Measurements from ENCODE around the gene USP34. TPM values are rescaled to one million over a fixed set of nuclear protein-coding genes. Genes with fewer than 3 reads are reported as not detected.

USP34 gene
- total and polyA plus RNA-seq, 2 of the 8 experiments (the other 6 are each of a cell fraction or from before 2014, with no cell fraction given) = 56.7 to 91.7 TPM

- H3K9ac ChIP-seq (replicated peaks in 1 of 4; ENCODE audit: extremely low read depth in 1 of 4, low read depth in 3 of 4, low read length in 3 of 4) = no peak overlapping the region
- peaks cover 0 to 18% of the 10 kb centered on the region in 2 experiments; a peak in 2 of 4 replicates for H3K79me2 ChIP-seq (ENCODE audit: control insufficient read depth in 1 of 2, insufficient read depth in 2 of 2, low read length in 2 of 2)
- no peak overlapping the region for H3K4me3 ChIP-seq (ENCODE audit: extremely low read depth in 1 of 4, insufficient read depth in 2 of 4, low read depth in 3 of 4, low read length in 4 of 4)
- ChIA-PET CTCF (ENCODE audit: partially characterized antibody) (interaction anchor here (0.7 kb wide), 1 partner anchor 399 kb away, joined by 3 read pairs; no protein-coding TSS in a partner anchor), POLR2A (ENCODE audit: partially characterized antibody) (no interaction called here)
- H4K91ac ChIP-seq (replicated peaks; ENCODE audit: insufficient read length, low read length) = no peak overlapping the region
- no peak overlapping the region for H2AFZ ChIP-seq (ENCODE audit: low read length)
- TF ChIP-seq TBP (IDR thresholded peaks at IDR 0.05; ENCODE audit: low read depth, low read length) (no peak), SRF (IDR thresholded peaks at IDR 0.05; ENCODE audit: low read depth, low read length) (no peak), MAX (IDR thresholded peaks at IDR 0.05) (no peak), PHF8 (conservative IDR thresholded peaks at IDR 0.05; ENCODE audit: low read depth, low read length) (no peak), TAF7 (optimal IDR thresholded peaks at IDR 0.05; ENCODE audit: borderline replicate concordance, low read depth, low read length) (no peak), RAD21 (IDR thresholded peaks at IDR 0.05 in 1 of 2, conservative IDR thresholded peaks at IDR 0.05 in 1 of 2; ENCODE audit: low read depth in 2 of 2, low read length in 2 of 2) (no peak), RXRA (IDR thresholded peaks at IDR 0.05; ENCODE audit: insufficient read depth, low read depth, low read length) (no peak), EZH2 (IDR thresholded peaks at IDR 0.05; ENCODE audit: low read depth, low read length, severe bottlenecking) (no peak), POU5F1 (IDR thresholded peaks at IDR 0.05; ENCODE audit: low read depth, low read length) (no peak), KDM1A (IDR thresholded peaks at IDR 0.05; ENCODE audit: borderline replicate concordance, low read length) (no peak), ZNF274 (IDR thresholded peaks at IDR 0.05; ENCODE audit: borderline replicate concordance, extremely low read depth, low read length) (no peak)
- no peak overlapping the region for H2BK15ac ChIP-seq (ENCODE audit: low read length)
- FAIRE-seq = no peak
- no peaks in the 10 kb centered on the region for H3K23me2 ChIP-seq (ENCODE audit: low read depth, low read length)
- H3K27ac ChIP-seq (ENCODE audit: low read depth, low read length) = no peak overlapping the region
- no peak overlapping the region for H2AK5ac ChIP-seq (ENCODE audit: low read depth, low read length)
- peaks cover 2% of the 10 kb centered on the region for H3K79me1 ChIP-seq (ENCODE audit: low read depth, low read length)
- no peak overlapping the region for H2BK120ac ChIP-seq (replicated peaks; ENCODE audit: low read depth, low read length)
- H4K8ac ChIP-seq (ENCODE audit: extremely low read depth, insufficient read depth, low read length) = no peak overlapping the region
- H3K4me1 ChIP-seq (replicated peaks in 1 of 4; ENCODE audit: control insufficient read depth in 3 of 4, insufficient read depth in 4 of 4, low read length in 3 of 4) = no peaks in the 10 kb centered on the region; a peak in 1 of 7 replicates
- H3K18ac ChIP-seq (ENCODE audit: extremely low read depth, low read length) = no peak overlapping the region
- no peak overlapping the region for H3K4ac ChIP-seq (replicated peaks; ENCODE audit: insufficient read length, low read depth, low read length)
- H3K4me2 ChIP-seq (ENCODE audit: insufficient read depth in 1 of 2, low read depth in 2 of 2, low read length in 2 of 2) = no peak overlapping the region
- H3K23ac ChIP-seq (ENCODE audit: insufficient read length) = no peak overlapping the region
- no peak overlapping the region for H3K56ac ChIP-seq (replicated peaks; ENCODE audit: insufficient read length, low read depth, low read length)
- no peak overlapping the region for H2BK12ac ChIP-seq (ENCODE audit: low read depth, low read length)
- H3K14ac ChIP-seq (ENCODE audit: insufficient read length) = no peak overlapping the region
- no peak for DNase-seq (ENCODE audit: low read depth in 1 of 2, low spot score in 2 of 2)
- H4K20me1 ChIP-seq (replicated peaks in 1 of 2; ENCODE audit: control insufficient read depth in 1 of 2, insufficient read depth in 2 of 2, low read length in 2 of 2) = peaks cover 0 to 2% of the 10 kb centered on the region in 2 experiments
- peaks cover 2 to 29% (median 6%) of the 10 kb centered on the region in 4 experiments; a peak in 4 of 8 replicates for H3K36me3 ChIP-seq (ENCODE audit: control insufficient read depth in 2 of 4, insufficient read depth in 4 of 4, low read length in 3 of 4)
- H3K27me3 ChIP-seq (replicated peaks in 1 of 4; ENCODE audit: control insufficient read depth in 3 of 4, extremely low read depth in 1 of 4, insufficient read depth in 3 of 4, low read length in 3 of 4) = no peaks in the 10 kb centered on the region
- H4K5ac ChIP-seq (ENCODE audit: insufficient read length, low read depth, low read length) = no peak overlapping the region
- H2BK20ac ChIP-seq (ENCODE audit: low read length) = no peak overlapping the region
- WGBS, 2 experiments (ENCODE audit: extremely low coverage in 1 of 2, insufficient coverage in 1 of 2, insufficient read length in 1 of 2, insufficient replicate concordance in 2 of 2, low coverage in 1 of 2, low lambda C conversion rate in 2 of 2, missing lambda C conversion rate in 1 of 2) = 87% methylated on average over 12 of the region's 12 CpGs; no CpG with 5 or more reads in 1 of the 2 experiments
- no peaks in the 10 kb centered on the region for H3K9me3 ChIP-seq (ENCODE audit: insufficient read depth in 2 of 2, low read depth in 1 of 2, low read length in 1 of 2)
- no peak overlapping the region for H2BK5ac ChIP-seq (ENCODE audit: low read depth, low read length)
Measured at GRCh38 chr2:61367177-61367576, 103.7 kb downstream of the USP34 start.

Measured in H1 (cell line).